ENCODE data around the gene NLGN1.
A peak's percentile ranks its signal among the peaks of the same experiment; 100 is the strongest.

NLGN1 gene

DNA sequence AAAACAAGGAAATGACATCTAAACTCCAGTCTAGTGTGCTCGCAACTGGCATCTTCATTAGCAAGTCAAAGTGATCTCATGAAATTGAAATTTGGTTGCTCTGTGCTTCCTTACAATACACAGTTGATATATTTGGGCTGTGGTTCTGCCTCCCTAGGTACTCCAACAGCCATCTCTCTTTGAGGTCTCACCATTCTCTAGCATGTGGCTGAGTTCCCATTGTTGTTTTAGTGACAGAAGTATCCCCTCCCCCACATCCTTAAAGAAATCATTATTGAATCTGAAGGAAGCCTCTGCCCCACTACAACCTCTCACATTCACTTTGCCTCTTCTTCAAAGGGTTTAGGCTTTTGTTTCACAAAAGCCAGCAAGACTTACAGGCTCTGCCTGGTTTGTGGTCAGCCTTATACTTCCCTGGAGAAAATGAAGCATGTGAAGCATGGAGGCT lies 516.5 kb downstream of the NLGN1 start:
- DNase-seq: no peak

DNA sequence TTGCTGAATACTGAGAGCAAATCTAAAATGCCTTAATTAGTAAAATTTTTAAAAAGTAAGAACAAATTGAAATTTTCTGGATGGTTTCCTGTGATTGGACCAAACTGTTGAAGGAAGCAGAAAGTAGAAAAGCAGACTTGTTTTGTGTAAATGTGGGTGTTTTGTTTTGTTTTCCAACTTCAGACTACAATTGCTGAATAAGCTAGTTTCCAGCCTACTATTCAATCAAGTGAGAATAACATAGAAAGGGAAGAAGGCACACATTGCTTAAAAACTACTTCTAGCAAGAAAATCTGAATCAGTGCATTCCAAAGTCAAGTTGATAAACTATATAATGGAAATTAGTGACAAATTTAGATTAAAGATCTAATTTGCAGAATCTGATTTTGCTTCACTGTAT lies 519.3 kb downstream of the NLGN1 start:
- DNase-seq: no peak

DNA sequence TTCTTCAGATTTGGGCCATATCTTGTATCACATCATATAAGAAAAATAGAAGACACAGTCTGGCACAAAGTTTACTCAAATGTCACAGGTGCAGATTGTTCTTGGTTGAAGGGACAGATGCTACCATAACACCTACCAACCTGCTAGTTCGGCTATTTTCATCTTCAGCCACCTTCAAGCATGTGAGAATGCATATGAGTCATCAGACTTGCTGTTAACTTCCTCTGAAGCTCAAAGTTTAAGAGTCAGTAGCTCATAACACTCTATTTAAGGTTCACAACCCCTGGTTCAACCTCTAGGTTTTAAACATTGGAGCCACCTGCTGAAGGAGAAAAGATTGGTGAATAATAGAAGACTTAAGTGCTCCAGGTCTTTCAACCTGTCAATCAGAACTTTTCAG lies 522.8 kb downstream of the NLGN1 start:
- DNase-seq: no peak

DNA sequence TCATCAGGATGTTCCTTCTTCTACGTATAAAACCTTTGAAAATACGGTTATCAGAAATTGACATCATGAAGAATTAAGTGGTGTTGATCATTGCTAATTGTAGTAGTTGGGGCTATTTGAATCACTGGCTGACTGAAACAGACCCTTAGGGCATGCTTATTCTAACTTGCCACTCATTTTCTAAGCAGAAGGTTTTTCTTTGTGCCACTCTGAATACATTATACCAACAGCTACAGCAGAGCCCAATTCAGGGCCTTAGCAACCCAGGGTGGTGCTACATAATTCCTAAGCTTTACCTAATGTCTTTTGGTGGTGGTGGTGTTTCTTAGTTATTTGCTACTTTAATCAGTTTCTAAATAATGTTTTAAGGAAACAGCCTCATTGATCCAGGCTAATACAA lies 524.2 kb downstream of the NLGN1 start:
- DNase-seq: no peak

DNA sequence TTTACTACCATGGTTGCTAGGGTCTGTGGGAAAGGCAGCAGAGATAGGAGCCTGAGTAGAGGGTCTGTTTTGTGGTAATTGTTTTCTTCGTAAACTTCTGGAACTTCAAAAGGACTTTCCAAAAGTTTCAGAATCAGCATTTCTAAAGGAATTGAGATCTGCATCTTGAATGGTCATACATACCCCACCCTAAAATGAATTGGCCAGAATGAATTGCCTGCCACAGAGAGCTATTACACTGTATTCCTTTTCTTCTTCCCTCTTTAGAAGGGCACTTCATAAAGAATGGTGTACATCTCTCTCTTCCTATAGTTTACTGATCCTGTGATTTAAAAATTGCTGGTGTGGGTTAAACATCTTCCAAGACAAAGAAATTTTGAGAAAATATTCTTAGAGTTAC lies 525.7 kb downstream of the NLGN1 start:
- DNase-seq: no peak

DNA sequence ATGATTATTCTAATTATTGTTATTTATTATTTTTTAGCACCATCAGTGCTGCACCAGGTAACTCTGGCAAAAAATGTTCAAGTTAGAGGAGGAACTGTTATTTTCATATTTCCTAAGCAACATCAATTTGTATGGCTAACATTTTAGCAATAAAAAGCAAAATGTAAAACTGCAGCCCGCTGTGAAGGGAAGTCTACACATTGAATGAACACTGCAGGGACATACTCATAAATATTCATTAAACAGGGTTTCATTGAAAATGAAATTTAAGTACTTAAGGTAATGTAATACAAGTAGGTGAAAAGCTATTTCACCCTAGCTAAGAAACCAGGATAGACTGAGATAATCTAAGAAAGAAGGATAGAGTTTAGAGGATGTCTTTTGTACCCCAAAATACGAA lies 532.7 kb downstream of the NLGN1 start:
- no peak for DNase-seq

GRCh38 chr3:173932624-173933023 lies 535.1 kb downstream of the NLGN1 start:
- no peak for DNase-seq

GRCh38 chr3:173933113-173933512 lies 535.6 kb downstream of the NLGN1 start:
- no peak for DNase-seq

DNA sequence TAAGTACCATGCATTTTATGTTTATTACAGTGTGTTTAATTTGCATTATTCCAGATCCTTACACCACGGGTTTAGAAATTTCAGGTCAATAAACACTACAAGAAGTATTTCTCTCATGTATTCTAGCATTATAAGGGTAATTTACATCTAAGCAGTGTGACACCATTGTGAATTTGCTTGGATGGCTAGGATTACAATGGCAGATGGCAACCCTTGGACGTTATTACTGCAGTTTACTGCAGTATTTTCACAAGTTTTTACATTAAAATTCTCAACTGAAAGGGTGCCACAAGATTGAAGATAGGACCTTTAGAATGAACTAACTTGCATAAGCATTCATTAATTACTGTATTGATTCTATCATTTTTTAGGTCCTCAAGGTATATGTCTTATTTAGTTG lies 538.8 kb downstream of the NLGN1 start:
- no peak for DNase-seq

DNA sequence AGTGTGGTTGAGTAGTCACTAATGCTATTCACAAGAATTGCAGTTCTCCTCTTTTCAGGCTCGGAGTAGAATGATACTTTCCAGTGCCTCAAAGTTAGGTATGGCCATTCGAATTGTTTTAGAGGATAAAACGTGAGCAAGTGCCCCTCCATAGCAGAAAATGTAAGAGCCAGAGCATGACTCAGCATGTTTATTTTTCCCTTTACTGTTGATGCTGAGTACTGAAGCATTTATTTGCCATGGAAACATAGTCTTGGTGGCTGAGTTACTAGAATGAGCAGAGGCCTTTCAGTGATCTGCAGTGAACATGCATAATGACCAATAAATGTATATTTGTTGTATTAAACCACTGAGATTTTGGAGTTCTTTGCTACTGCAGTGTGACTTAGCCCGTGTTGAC lies 540.6 kb downstream of the NLGN1 start:
- DNase-seq: peak; percentile 19

- DNase-seq: no peak
Measured at GRCh38 chr3:173938616-173939015, 541.1 kb downstream of the NLGN1 start.

GRCh38 chr3:173939331-173939730 lies 541.8 kb downstream of the NLGN1 start:
- DNase-seq: no peak

- DNase-seq: no peak
Measured at GRCh38 chr3:173943264-173943663, 545.7 kb downstream of the NLGN1 start.

- no peak for DNase-seq
Measured at GRCh38 chr3:173945170-173945569, 547.6 kb downstream of the NLGN1 start.

DNA sequence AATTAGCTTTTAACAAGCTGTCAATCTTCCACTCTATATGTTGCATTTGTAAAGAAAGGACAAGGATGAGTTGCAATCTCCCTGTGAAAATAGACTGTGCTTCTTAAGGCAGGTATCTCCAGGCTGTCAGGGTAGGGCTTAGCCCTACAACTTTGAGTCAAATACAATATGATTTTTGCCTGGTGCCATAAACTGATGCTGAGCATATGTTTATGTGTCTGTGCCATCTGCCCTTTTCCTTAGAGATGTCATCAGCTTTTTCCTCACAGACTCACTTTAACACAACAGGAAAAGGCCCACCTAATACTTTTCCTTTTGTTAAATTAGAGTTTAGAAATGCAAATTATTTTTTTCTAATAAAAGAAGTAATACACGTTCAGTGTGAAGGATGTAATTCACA lies 548.3 kb downstream of the NLGN1 start:
- no peak for DNase-seq

DNA sequence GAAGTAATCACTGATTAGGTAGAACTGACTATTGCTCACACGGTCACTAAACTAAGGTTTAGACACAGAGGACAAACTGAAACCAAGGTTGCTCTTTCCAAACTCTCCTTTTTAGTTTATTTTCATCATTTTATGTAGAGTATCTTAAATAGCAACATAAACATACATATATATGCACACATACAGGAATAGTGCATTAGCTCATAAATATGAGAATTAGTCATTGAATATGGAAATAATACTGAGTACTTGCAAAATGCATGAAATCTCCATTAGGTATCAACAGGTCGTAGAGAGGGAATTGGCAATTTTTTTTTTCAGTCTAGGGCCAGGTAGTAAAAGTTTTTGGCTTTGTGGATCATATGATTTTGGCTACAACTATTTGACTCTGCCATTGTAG lies 557.1 kb downstream of the NLGN1 start:
- no peak for DNase-seq

DNA sequence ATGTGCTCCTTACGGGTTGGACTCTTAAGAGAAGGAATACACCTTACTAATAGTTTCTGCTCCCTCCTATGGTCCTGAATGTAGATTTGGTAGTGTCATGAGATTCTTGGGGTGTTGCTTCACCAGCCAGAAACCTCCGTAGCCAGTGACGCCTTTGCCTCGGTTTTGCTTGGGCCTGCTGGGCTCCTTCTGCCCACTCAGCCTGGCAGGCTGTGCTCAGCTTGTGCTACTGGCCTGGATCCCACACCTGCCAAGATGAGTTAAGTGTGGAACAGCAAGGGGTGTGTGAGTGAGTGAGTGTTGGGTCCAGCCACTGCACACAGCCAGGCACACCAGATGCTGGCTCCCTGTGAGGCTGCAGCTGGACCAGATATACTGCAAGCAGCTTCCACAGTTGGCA lies 560.1 kb downstream of the NLGN1 start:
- DNase-seq: no peak

DNA sequence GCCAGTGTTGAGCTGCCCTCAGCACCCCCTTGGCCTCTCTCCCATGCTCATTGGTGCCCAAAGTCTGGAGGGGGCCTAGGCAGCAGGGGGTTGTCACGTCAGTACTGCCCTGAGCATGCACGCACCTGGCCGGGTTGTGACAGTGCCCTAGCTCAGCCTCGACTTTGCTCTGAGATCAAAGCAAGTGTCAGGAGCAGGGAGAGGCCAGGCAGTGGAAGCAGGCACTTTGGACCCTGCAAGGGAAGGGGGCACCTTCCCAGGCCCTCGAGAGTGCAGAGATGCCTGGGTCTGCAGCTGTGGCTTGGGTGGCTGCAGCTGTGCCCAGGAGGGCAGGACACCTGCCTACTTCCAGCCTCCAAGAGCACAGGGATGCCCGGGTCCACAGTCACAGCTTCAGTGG lies 561.3 kb downstream of the NLGN1 start:
- no peak for DNase-seq

DNA sequence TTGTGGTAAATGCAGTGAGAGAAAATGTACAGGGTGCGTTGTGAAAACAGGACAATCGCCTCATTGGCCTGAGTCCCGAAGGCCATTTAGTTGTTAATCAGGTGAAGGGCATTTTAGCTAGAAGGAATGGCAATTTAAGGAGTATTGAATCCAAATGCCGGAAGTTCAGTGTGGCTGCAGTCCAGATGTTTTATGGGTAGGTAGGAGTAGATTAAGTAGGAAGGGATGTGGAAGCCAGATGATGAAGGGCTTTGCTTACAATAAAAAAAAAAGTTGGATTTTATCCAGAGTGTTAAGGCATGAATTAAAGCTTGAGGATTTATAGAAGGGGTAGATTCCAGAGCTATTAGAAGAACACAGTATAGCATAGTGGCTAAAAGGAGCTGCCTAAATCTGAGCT lies 572.7 kb downstream of the NLGN1 start:
- peak; percentile 8 for DNase-seq

GRCh38 chr3:173976281-173976680 lies 578.7 kb downstream of the NLGN1 start:
- no peak for DNase-seq

- DNase-seq: no peak
Measured at GRCh38 chr3:173977747-173978146, 580.2 kb downstream of the NLGN1 start.

DNA sequence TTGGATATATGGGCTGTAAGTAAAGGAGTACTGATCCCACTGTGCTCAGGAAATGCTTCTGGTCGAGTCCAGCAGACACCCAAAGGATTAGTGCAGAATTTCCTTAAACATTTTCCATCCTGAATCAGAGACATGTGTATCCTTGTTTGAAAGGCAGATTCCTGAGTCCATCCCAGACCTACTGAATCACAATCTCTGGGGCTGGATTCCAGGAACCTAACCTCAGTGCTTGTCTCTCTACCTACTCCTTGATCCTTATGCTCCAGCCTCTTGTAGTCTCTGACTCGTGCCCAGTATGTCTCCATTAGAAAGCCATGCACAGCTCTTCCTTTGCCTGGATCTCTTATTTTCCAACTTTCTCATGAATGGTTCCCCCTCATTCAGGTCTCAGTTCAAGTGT lies 585.8 kb downstream of the NLGN1 start:
- DNase-seq: no peak

DNA sequence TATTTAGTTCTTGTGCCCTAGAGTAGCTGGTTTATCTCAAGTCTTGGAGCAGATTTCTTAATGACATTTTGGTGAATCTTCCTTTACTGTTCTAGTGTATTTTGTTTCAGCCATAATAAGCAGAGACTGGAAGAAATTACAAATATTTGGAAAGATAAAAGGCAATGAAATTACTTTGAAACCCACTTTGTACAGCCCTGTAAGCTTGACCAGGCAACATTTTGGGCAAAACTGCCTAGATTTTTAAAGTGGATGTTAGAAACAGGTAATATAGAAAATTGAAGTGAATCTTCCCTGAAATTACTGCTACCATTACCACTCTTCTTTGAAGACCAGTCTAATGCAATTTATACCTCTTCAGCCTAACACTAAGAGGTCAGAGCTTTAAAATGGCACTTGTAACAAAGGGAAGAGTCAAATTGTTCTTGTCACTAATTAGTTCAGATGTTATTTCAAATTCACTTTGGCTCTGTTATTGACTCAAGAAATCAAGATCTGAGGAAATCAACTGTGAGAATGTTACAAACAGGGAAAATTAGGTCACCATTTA lies 589.4 kb downstream of the NLGN1 start:
- DNase-seq: no peak

GRCh38 chr3:173988909-173989308 lies 591.4 kb downstream of the NLGN1 start:
- no peak for DNase-seq

GRCh38 chr3:173992416-173992815 lies 594.9 kb downstream of the NLGN1 start:
- DNase-seq: no peak
